Uterus (tissue), 3 donors: Measurements from ENCODE around the gene MSL3B.
"Not testable (repeated sequence)": the region's sequence is repeated elsewhere in the genome, so short reads cannot be mapped to it uniquely, and the experiment has no call there.

Experiments used
- DNase-seq, 2 donors: peaks; one replicate each; pipeline ENCODE4 v3.0.0-alpha.2; 2019 to 2020
- H3K27ac ChIP-seq, 2 donors: fragments of 200-600 bp; sonication (generic); 1 replicate in 1 of 2; 2 replicates in 1 of 2; pipeline ENCODE4 v1.5.1; 2016 to 2018
- H3K27me3 ChIP-seq, 2 donors: fragments of 200-600 bp; sonication (generic); one replicate each; pipeline ENCODE4 v1.5.1; 2018 to 2019; ENCODE audit warnings: control low read depth in 1 of 2
- H3K36me3 ChIP-seq, 2 donors: fragments of 200-600 bp; sonication (generic); one replicate each; pipeline ENCODE4 v1.5.1; 2019; ENCODE audit warnings: control low read depth in 1 of 2
- H3K4me1 ChIP-seq, 2 donors: fragments of 200-600 bp; sonication (generic); one replicate each; pipeline ENCODE4 v1.5.1; 2018 to 2019; ENCODE audit warnings: control low read depth in 1 of 2
- H3K4me3 ChIP-seq, 2 donors: fragments of 200-600 bp; sonication (generic); 1 replicate in 1 of 2; 2 replicates in 1 of 2; pipeline ENCODE4 v1.5.1; 2018 to 2019; ENCODE audit warnings: mild to moderate bottlenecking in 1 of 2
- H3K9me3 ChIP-seq, 2 donors: fragments of 200-600 bp; sonication (generic); one replicate each; pipeline ENCODE4 v1.5.1; 2019; ENCODE audit warnings: control low read depth in 1 of 2
- CTCF ChIP-seq, 4 experiments: fragments of 200-600 bp in 2 of 4; fragments of 450-650 bp in 2 of 4; sonication (generic) in 2 of 4; IDR thresholded peaks; one replicate each; pipeline ENCODE4 v1.5.1; 2016 to 2019; ENCODE audit warnings: antibody characterized with exemption in 4 of 4, mild to moderate bottlenecking in 2 of 4, moderate library complexity in 1 of 4
- POLR2A ChIP-seq, 2 donors: fragments of 450-650 bp; IDR thresholded peaks; one replicate each; pipeline ENCODE4 v1.6.1; 2016; ENCODE audit warnings: antibody characterized with exemption in 2 of 2, mild to moderate bottlenecking in 1 of 2, moderate library complexity in 1 of 2
- intact Hi-C: fragments of 100-400 bp; cut with DNase I; formaldehyde crosslinking; loops from one replicate; pipeline ENCODE4 v1.15.1; 2023; ENCODE audit warnings: low total_unique reads
- donor health status: DM: yes; HTN: yes; CAD: no.

The MSL3B gene

DNA sequence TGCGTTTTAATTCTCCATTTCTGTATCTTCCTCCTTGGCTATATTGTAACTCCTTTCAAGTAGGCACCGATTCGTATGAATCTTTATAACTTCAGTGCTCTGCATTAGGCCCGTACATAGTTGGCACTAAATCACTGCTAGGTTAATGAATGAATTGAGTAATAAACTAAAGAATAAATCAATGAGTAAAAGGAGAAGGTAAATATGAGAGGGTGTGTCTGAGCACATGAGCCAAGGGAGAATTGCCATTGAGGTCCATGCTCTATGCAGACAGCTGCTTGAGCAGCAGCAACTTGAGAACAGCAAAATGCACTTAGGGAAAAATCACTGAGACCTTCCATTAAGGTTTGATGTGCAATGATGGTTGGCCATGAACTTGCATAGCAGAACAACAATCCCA, 37.8 kb upstream of the MSL3B start:
- Histone ChIP-seq H3K4me1 (no peaks in the 10 kb centered on the region), H3K36me3 (no peaks in the 10 kb centered on the region), H3K9me3 (no peaks in the 10 kb centered on the region), H3K4me3 (no peak overlapping the region), H3K27me3 (no peaks in the 10 kb centered on the region), H3K27ac (no peak overlapping the region)
- DNase-seq, result no peak
- intact Hi-C loops, result no loop called here
- TF ChIP-seq CTCF (IDR thresholded peaks at IDR 0.05), result no peak
- no peak for TF ChIP-seq POLR2A (IDR thresholded peaks at IDR 0.05)

GRCh38 chr2:233901884-233902283, 33.7 kb upstream of the MSL3B start:
- no peak for DNase-seq
- Histone ChIP-seq H3K4me1 (no peaks in the 10 kb centered on the region), H3K27ac (no peak overlapping the region), H3K27me3 (no peaks in the 10 kb centered on the region), H3K36me3 (no peaks in the 10 kb centered on the region), H3K4me3 (no peak overlapping the region), H3K9me3 (no peaks in the 10 kb centered on the region)
- intact Hi-C loops, result no loop called here
- TF ChIP-seq CTCF (IDR thresholded peaks at IDR 0.05) (no peak), POLR2A (IDR thresholded peaks at IDR 0.05) (no peak)

- H3K4me3 ChIP-seq, result no peak overlapping the region
- DNase-seq, result no peak
- no peaks in the 10 kb centered on the region for H3K4me1 ChIP-seq
- no peaks in the 10 kb centered on the region for H3K9me3 ChIP-seq
- no peaks in the 10 kb centered on the region for H3K27me3 ChIP-seq
- H3K36me3 ChIP-seq, result no peaks in the 10 kb centered on the region
- H3K27ac ChIP-seq, result no peak overlapping the region
- intact Hi-C loops, result no loop called here
- TF ChIP-seq CTCF (IDR thresholded peaks at IDR 0.05) (no peak), POLR2A (IDR thresholded peaks at IDR 0.05) (no peak)
Observed at GRCh38 chr2:233901367-233901766, 33.2 kb upstream of the MSL3B start.

GRCh38 chr2:233896253-233896652, 28.1 kb upstream of the MSL3B start:
- H3K27ac ChIP-seq, H3K4me1 ChIP-seq, DNase-seq, H3K27me3 ChIP-seq, H3K36me3 ChIP-seq, H3K4me3 ChIP-seq, intact Hi-C loops, H3K9me3 ChIP-seq: not testable (repeated sequence)

DNA sequence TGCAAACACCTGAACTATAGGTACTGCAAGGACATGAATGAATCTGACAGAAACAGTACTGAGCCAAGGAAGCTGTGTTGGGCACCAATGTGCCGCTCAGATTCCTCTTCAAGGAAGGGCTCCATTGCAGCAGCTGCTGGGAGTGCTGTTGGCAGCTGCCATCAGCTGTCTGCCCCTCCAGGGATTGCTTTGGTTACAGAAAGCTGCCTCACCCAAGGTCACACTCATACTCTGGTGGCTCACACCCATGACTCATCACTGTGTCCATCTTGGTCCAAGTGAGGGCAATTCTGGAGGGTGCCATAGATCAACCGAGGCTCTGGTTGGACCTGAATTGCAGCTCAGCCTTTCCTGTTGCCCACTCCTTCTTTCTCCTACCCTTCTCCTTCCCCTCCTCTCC, 24.6 kb upstream of the MSL3B start:
- intact Hi-C loops, result no loop called here
- no peaks in the 10 kb centered on the region for H3K4me1 ChIP-seq
- no peak overlapping the region for H3K4me3 ChIP-seq
- H3K27ac ChIP-seq, result no peak overlapping the region
- TF ChIP-seq POLR2A (IDR thresholded peaks at IDR 0.05), result no peak
- TF ChIP-seq CTCF (IDR thresholded peaks at IDR 0.05), result no peak
- no peaks in the 10 kb centered on the region for H3K27me3 ChIP-seq
- no peak for DNase-seq
- H3K36me3 ChIP-seq, result no peaks in the 10 kb centered on the region
- H3K9me3 ChIP-seq, result no peaks in the 10 kb centered on the region

DNA sequence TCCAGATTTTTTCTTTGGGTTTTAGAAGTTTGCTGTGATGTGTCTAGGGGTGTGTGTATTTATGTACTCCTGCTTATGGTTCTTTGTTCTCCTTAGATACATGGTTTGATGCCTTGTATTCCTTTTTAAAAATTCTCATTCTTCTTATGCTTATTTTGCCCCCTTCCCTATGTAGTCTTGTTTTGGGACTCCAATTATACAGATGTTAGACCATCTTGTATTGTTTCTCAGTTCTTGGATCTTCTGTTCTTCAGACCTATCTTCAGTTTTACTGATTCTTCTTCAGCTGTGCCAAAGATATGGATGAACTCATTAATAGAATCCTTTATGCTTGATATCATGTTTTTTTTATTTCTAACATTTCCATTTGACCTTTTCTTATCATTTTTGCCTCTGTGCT, 14.2 kb upstream of the MSL3B start:
- Histone ChIP-seq H3K27ac (no peak overlapping the region), H3K36me3 (no peaks in the 10 kb centered on the region), H3K9me3 (peaks cover 0 to 3% of the 10 kb centered on the region in 2 donors), H3K27me3 (no peaks in the 10 kb centered on the region), H3K4me1 (no peaks in the 10 kb centered on the region), H3K4me3 (no peak overlapping the region)
- no peak for DNase-seq
- intact Hi-C loops, result no loop called here
- TF ChIP-seq POLR2A (IDR thresholded peaks at IDR 0.05), result no peak
- no peak for TF ChIP-seq CTCF (IDR thresholded peaks at IDR 0.05)

DNA sequence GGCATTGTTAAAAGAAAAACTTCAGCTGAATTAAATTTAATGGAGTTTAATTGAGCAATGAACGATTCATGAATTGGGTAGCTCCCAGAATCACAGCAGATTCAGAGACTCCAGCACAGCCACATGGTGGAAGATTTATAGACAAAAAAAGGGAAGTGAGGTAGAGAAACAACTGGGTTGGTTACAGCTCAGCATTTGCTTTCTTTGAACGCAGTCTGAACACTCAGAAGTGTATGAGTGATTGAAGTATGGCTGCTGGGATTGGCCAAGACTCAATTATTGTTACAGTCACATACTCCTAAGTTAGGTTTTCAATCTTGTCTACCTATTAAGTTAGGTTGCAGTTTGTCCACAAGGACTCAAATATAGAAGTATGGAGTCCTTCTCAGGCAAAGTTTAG, 3.9 kb upstream of the MSL3B start:
- intact Hi-C loops, H3K4me3 ChIP-seq, H3K4me1 ChIP-seq, H3K27ac ChIP-seq, H3K9me3 ChIP-seq, H3K27me3 ChIP-seq, DNase-seq, H3K36me3 ChIP-seq: not testable (repeated sequence)
